ENCODE results near the gene WNK1.

WNK1 gene

DNA sequence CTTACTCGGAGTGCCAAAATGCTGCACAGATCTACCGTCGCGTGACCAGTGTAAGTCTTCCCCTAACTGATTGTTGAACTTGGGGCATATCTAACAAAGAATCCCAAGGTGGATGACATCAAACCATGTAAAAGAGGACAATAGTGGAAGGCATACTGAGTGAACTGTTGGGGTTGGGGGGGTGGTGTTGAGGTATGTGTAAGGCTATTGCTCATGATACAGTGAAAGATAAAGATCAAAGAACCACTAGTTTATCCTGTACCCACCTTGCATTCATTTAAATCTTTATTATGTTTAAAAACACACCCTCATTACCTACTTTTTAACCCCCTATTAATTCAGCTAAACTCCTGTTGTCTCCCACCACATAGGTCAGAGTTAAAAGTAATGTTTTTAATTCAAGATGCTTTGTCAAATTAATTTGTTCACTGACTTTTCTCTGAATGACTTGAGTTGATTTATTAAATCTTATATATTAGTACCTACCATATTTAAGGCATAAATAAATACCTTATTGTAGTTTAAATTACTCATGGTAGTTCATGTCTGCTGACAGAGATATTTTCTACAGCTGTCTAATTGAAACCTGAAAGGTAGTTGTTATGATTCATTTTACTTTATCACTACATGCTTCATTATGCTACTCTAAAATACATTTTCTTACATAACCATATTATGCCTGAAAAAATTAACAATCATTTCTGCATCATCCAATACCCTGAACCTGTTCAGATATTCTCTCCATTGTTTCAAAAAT is 77.9 kb downstream of the WNK1 start:
- no peak for DNase-seq (ENCODE audit: extremely low read depth, low read depth)
- H3K4me3 ChIP-seq (replicated peaks; ENCODE audit: low read depth, low read length) = no peak overlapping the region
- TF ChIP-seq, protein P1, sequence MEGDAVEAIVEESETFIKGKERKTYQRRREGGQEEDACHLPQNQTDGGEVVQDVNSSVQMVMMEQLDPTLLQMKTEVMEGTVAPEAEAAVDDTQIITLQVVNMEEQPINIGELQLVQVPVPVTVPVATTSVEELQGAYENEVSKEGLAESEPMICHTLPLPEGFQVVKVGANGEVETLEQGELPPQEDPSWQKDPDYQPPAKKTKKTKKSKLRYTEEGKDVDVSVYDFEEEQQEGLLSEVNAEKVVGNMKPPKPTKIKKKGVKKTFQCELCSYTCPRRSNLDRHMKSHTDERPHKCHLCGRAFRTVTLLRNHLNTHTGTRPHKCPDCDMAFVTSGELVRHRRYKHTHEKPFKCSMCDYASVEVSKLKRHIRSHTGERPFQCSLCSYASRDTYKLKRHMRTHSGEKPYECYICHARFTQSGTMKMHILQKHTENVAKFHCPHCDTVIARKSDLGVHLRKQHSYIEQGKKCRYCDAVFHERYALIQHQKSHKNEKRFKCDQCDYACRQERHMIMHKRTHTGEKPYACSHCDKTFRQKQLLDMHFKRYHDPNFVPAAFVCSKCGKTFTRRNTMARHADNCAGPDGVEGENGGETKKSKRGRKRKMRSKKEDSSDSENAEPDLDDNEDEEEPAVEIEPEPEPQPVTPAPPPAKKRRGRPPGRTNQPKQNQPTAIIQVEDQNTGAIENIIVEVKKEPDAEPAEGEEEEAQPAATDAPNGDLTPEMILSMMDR (IDR thresholded peaks at IDR 0.05; ENCODE audit: low read depth, low read length, missing control alignments) = no peak

GRCh38 chr12:835754-836518 is 83.6 kb downstream of the WNK1 start:
- TF ChIP-seq, protein P1 (IDR thresholded peaks at IDR 0.05; ENCODE audit: low read depth, low read length, missing control alignments) = no peak
- DNase-seq (ENCODE audit: extremely low read depth, low read depth) = no peak
- H3K4me3 ChIP-seq (replicated peaks; ENCODE audit: low read depth, low read length) = no peak overlapping the region

DNA sequence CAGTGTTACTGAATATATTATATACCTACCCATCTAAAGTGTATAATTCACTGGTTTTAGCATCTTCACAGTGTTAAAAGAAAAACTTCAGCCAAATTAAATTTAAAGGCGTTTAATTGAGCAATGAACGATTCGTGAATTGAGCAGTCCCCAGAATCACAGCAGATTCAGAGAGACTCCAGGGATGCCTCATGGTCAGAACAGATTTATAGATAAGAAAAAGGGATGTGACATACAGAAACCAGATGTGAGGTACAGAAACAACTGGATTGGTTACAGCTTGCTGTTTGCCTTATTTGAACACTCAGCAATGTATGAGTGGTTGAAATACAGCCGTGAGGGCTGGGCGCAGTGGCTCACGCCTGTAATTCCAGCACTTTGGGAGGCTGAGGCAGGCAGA is 84.6 kb downstream of the WNK1 start:
- H3K4me3 ChIP-seq (replicated peaks; ENCODE audit: low read depth, low read length) = no peak overlapping the region
- TF ChIP-seq, protein P1 (IDR thresholded peaks at IDR 0.05; ENCODE audit: low read depth, low read length, missing control alignments) = no peak
- DNase-seq (ENCODE audit: extremely low read depth, low read depth) = no peak

DNA sequence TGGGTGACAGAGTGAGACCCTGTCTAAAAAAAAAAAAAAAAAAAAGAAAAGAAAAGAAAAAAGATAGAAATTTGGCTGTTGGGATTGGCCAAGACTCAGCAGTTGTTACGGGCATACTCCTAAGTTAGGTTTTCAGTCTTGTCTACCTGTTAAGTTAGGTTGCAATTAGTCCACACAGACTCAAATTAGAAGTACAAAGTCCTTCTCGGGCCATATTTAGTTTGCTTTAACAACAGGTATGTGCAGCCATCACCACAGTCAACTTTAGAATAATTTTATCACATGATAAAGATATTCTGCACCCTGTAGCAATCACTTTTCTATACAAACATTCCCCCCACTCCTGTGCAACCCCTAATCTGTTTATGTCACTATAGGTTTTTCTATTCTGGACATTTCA is 85.2 kb downstream of the WNK1 start:
- TF ChIP-seq, protein P1 (IDR thresholded peaks at IDR 0.05; ENCODE audit: low read depth, low read length, missing control alignments) = no peak
- no peak for DNase-seq (ENCODE audit: extremely low read depth, low read depth)

GRCh38 chr12:843609-844008 is 91.2 kb downstream of the WNK1 start:
- TF ChIP-seq, protein P1 (IDR thresholded peaks at IDR 0.05; ENCODE audit: low read depth, low read length, missing control alignments) = no peak
- H3K4me3 ChIP-seq (replicated peaks; ENCODE audit: low read depth, low read length) = no peak overlapping the region
- no peak for DNase-seq (ENCODE audit: extremely low read depth, low read depth)

More for the DNA sequence above, 85.2 kb downstream of the WNK1 start:
- H3K4me3 ChIP-seq (replicated peaks; ENCODE audit: low read depth, low read length) = no peak overlapping the region

GRCh38 chr12:846421-846820 is 94.0 kb downstream of the WNK1 start:
- TF ChIP-seq, protein P1 (IDR thresholded peaks at IDR 0.05; ENCODE audit: low read depth, low read length, missing control alignments) = no peak
- no peak for DNase-seq (ENCODE audit: extremely low read depth, low read depth)
- H3K4me3 ChIP-seq (replicated peaks; ENCODE audit: low read depth, low read length) = no peak overlapping the region
